ENCODE measurements around the gene OSMR. TPM values are rescaled to one million over a fixed set of nuclear protein-coding genes. Genes with fewer than 3 reads are reported as not detected.
A peak's percentile ranks its signal among the peaks of the same experiment; 100 is the strongest.

OSMR gene
- total RNA-seq, 1 donor from 2014 or later: not detected

DNA sequence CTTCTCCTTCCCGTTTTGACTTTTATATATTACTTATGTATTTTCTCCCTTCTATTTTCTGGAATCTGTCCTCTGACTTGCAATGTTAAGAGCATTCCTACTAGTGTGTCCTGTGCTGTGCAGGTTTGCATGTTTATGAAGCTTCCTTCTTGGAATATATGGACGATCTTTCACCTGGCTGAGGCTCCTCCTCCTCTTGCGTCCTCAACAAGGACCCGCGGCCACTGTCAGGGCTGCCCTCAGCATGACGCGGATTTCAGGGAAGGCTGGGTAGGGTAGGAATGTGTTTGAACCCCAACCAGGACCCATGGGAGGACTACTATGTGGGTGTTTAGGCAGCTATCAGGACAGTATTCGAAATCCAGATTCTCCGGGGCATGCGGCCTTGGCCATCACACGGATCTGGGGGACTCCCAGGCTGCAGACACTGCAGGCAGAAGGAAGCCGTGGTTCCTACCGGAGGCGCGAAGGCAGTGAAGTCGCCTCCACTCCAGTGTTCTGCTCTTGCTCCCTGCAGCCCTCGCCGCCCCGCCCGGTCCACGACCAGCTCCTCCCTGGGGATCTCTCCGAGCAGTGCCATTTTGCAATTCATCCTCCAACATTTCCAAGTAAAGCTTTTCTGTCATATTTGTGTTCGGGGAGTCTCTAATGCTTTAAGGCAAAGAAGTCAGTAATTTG is 37.0 kb upstream of the OSMR start:
- peaks cover 2% of the 10 kb centered on the region for H3K27me3 Mint-ChIP-seq (ENCODE audit: unreplicated experiment)
- no peak overlapping the region for H3K27ac Mint-ChIP-seq (ENCODE audit: unreplicated experiment)
- TF ChIP-seq, protein P1, sequence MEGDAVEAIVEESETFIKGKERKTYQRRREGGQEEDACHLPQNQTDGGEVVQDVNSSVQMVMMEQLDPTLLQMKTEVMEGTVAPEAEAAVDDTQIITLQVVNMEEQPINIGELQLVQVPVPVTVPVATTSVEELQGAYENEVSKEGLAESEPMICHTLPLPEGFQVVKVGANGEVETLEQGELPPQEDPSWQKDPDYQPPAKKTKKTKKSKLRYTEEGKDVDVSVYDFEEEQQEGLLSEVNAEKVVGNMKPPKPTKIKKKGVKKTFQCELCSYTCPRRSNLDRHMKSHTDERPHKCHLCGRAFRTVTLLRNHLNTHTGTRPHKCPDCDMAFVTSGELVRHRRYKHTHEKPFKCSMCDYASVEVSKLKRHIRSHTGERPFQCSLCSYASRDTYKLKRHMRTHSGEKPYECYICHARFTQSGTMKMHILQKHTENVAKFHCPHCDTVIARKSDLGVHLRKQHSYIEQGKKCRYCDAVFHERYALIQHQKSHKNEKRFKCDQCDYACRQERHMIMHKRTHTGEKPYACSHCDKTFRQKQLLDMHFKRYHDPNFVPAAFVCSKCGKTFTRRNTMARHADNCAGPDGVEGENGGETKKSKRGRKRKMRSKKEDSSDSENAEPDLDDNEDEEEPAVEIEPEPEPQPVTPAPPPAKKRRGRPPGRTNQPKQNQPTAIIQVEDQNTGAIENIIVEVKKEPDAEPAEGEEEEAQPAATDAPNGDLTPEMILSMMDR (IDR thresholded peaks at IDR 0.05; ENCODE audit: partially characterized antibody, unreplicated experiment): no peak
- H3K4me3 Mint-ChIP-seq (ENCODE audit: unreplicated experiment): no peak overlapping the region
- no peaks in the 10 kb centered on the region for H3K9me3 Mint-ChIP-seq (ENCODE audit: unreplicated experiment)
- H3K36me3 Mint-ChIP-seq (ENCODE audit: unreplicated experiment): no peaks in the 10 kb centered on the region
- DNase-seq: peak; percentile 37
- peaks cover 3% of the 10 kb centered on the region for H3K4me1 Mint-ChIP-seq (ENCODE audit: low read depth, unreplicated experiment)

DNA sequence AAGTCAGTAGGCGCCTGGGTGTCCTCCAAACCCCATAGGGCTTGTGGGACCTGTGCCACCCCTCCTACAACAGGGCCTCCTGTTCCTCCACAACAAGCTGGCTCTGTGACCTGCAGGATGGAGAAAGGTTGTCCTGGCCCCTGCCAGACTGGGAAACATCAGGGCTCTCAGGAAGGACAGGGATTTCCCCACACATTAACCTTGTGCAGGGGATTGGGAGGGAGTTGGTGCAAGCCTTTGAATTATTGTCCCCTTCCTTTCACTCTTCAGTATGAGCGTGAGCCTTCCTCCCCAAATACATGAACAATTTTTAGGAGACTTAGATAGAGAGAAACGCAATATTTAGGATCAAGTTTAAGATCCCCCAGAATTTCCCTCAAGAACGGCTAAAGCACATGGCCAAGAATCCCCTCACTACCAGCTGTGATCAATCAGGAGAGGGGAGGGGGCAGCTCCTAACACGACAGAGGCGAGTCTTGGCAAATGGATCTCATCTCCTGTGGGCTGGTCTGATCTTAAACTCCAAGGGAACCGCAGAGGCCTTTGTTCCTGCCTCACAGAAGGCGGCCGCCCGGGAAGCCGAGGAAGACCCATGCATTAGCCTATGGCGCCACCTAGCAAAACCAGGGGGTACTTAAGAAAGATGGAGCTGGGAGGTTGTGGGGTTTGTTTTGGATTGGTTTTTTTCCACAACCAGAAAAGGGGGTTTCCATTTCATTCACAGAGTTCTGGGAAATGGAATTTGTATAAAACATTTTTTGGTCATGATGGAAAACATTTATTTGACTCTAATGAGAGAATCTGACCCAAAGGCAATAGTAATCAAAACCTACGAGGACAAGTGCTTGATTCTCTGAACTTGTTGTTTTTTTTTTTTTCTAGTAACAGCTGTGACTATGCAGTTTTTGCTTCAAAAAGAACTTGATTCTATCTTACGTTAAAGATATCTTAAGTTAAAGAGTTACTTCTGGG is 36.1 kb upstream of the OSMR start:
- peaks cover 3% of the 10 kb centered on the region for H3K4me1 Mint-ChIP-seq (ENCODE audit: low read depth, unreplicated experiment)
- DNase-seq: peak; percentile 87

DNA sequence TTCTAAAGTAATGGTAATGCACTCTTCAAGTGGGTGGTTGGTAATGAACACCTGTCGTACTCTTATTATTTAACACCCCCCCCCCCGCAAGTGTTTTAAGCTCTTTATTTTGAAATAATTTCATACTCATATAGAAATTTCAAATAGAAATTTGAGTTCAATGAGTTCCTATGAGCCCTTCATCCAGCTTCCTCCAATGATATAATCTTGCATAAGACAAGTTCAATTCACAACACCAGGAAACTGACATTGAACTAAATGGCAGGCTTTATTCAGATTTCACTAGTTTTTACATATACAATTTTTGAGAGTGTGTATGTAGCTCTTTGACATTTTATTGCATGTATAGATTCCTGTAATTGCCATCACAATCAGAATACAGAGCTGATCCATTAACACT is 30.9 kb upstream of the OSMR start:
- H3K9me3 Mint-ChIP-seq (ENCODE audit: unreplicated experiment): no peaks in the 10 kb centered on the region

More for the DNA sequence above, 36.1 kb upstream of the OSMR start:
- TF ChIP-seq, protein P1 (IDR thresholded peaks at IDR 0.05; ENCODE audit: partially characterized antibody, unreplicated experiment): peak; percentile 85
- Mint-ChIP-seq H3K36me3 (ENCODE audit: unreplicated experiment) (no peaks in the 10 kb centered on the region), H3K27me3 (ENCODE audit: unreplicated experiment) (peaks cover 2% of the 10 kb centered on the region), H3K4me3 (ENCODE audit: unreplicated experiment) (no peak overlapping the region), H3K27ac (ENCODE audit: unreplicated experiment) (peak overlapping the region; percentile 72), H3K9me3 (ENCODE audit: unreplicated experiment) (no peaks in the 10 kb centered on the region)

DNA sequence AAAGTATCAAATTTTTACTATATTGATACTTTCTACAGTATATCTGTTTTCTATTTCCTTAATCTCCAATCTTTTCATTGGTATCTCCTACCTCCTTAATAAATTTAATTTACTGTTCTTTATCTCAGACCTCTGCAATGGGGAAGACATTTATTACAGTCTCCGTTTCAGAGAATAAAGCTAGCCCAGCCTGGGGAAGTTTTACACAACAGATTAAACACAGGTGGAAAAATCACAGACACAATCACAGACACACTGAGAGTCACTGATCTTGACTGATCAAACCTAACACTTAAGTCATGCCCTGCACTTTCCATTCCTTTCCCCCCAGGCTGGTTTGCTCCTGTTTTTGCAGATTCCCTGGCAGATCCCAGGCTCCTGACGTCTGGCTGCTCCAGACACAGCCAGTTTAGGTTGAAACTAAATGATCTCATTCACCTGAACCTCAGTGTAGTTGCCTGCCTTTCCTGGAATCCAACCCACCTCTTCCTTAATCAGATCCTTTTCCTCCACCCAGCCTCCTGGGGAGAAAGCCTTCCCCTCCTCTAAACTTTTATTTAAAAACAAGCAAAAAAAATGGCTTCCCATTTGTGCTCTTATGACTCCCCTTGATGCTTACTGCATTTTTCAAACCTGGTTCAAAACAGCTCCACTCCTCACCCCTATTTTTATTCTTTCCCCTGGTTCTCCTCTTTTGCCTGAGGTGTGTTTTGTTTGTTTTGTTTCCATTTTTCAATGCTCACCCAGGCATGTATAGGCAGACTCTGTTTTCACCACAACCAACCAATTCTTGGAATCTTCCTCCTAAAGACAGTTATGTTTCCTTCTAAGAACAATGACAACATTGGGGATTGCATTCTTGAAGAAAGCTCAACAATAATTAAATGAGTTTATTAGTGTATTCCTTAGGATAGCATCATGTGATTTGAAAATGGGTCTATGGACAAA is 29.5 kb upstream of the OSMR start:
- Mint-ChIP-seq H3K4me1 (ENCODE audit: low read depth, unreplicated experiment) (no peaks in the 10 kb centered on the region), H3K27ac (ENCODE audit: unreplicated experiment) (no peak overlapping the region), H3K36me3 (ENCODE audit: unreplicated experiment) (no peaks in the 10 kb centered on the region), H3K4me3 (ENCODE audit: unreplicated experiment) (no peak overlapping the region), H3K27me3 (ENCODE audit: unreplicated experiment) (no peaks in the 10 kb centered on the region), H3K9me3 (ENCODE audit: unreplicated experiment) (no peaks in the 10 kb centered on the region)
- no peak for DNase-seq
- TF ChIP-seq, protein P1 (IDR thresholded peaks at IDR 0.05; ENCODE audit: partially characterized antibody, unreplicated experiment): no peak

More for the DNA sequence above, 30.9 kb upstream of the OSMR start:
- H3K27me3 Mint-ChIP-seq (ENCODE audit: unreplicated experiment): no peaks in the 10 kb centered on the region
- no peak overlapping the region for H3K4me3 Mint-ChIP-seq (ENCODE audit: unreplicated experiment)
- DNase-seq: no peak
- H3K27ac Mint-ChIP-seq (ENCODE audit: unreplicated experiment): no peak overlapping the region
- TF ChIP-seq, protein P1 (IDR thresholded peaks at IDR 0.05; ENCODE audit: partially characterized antibody, unreplicated experiment): no peak
- no peaks in the 10 kb centered on the region for H3K4me1 Mint-ChIP-seq (ENCODE audit: low read depth, unreplicated experiment)
- H3K36me3 Mint-ChIP-seq (ENCODE audit: unreplicated experiment): no peaks in the 10 kb centered on the region

All from glutamatergic neuron (in vitro differentiated cells).